T-helper 2 cell (primary cell): ENCODE measurements around the gene TMPRSS3.

Source experiments
- DNase-seq, 5 experiments: peaks; one replicate each; pipeline versions ENCODE4 v3.0.0 to v3.0.0-alpha.2; 2012 to 2022

TMPRSS3 gene

GRCh38 chr21:42349420-42350317 is 46.2 kb downstream of the TMPRSS3 start:
- no peak for DNase-seq

- DNase-seq = no peak
These were observed 47.1 kb downstream of the TMPRSS3 start for GRCh38 chr21:42348762-42349161.

GRCh38 chr21:42347601-42348327 is 48.1 kb downstream of the TMPRSS3 start:
- no peak for DNase-seq

DNA sequence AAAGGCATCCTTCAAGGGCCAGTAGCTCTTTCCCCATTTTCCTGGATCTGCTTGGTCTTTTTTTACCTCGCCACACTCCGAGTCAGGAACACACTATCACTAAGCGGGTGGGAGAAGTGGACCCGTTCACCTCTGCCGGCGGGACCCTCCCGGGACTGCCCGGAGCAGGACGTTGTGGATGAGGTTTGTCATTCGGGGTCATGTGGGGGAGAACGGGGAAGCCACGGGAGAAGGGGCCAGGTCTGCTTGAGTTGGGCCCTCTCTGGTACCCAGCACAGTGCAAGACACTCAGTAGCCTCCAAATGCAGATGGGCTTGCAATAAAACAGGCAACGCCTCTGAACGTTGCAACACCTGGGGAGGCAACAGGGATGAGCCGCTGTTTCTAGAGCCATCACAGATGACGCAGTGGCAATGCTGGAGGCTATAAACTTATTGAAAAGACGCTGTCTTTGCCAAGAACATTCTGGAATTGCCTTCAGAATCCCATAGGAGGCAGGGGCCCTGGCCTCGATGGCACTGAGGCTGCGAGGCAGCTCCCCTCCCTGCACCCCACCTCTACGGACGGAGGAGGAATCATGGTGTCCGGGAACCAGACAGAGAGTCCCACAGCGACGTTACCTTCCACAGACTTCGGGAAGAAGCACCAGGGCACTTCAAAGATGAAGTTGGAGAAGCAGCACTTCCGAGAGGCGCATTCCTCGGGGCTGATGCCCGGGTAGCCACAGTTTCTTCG is 48.8 kb downstream of the TMPRSS3 start:
- no peak for DNase-seq

GRCh38 chr21:42346441-42346840 is 49.4 kb downstream of the TMPRSS3 start:
- DNase-seq = no peak

DNA sequence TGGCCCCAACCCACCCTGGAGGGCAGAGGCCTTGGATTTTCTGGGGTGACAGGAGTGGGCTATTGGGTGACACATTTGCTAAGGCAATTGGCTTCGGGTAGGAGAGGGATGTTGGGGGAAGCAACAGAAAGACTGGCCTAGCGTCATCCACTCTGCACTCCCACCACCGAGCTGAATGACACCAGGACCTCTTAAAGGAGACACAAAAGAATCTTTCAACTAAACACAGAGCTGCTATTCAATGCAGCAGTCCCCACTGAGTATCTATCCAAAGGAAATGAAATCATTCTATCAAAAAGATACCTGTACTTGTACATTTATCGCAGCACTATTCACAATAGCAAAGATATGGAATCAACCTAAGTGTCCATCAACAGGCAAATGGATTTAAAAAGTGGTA is 51.2 kb downstream of the TMPRSS3 start:
- no peak for DNase-seq

DNA sequence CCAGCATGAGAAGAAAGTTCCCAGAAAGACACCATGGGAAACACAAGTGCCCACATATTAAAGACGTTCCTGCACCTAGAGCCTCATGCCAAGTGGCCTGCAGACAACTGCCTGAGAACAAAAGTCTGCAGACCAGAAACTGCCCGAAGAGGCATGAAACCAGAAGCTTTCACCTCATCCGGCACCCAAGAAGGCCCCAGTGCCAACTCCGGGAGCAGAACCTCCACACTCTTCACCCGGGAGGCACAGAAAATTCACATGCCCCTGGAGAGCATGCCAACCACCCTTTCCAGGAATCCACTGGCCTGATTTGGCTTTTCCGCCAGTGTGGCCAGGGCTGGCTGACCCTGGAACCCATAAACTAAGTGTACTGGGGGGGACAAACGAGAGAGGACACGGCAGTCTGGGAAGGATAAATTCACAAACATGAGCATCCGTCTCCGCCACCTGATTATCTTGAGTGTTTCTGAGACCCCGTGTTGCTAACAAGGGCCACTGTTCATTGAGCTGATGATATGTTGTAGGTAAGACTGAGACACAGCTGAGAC is 51.8 kb downstream of the TMPRSS3 start:
- DNase-seq = no peak

DNA sequence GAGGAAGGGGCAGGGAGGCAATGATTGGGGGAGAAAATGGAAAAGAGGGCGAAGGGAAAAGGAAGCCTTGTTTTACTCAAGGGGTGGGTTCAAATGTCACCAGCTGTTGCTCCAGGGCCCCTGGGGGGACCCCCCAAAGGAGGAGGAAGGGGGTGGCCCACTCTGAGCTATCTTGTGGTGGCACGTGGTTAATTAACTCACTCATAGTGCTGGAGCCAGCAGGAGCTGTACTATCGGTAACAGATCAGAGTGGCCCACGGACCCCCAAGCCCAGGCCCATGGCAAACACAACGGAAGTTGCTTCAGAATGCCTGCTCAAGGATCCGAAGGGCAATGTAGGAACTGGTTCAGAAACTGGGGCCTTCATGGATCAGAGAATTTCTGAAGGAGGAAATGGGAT is 52.3 kb downstream of the TMPRSS3 start:
- no peak for DNase-seq

- DNase-seq = no peak
These were observed 52.8 kb downstream of the TMPRSS3 start for GRCh38 chr21:42343101-42343500.

DNA sequence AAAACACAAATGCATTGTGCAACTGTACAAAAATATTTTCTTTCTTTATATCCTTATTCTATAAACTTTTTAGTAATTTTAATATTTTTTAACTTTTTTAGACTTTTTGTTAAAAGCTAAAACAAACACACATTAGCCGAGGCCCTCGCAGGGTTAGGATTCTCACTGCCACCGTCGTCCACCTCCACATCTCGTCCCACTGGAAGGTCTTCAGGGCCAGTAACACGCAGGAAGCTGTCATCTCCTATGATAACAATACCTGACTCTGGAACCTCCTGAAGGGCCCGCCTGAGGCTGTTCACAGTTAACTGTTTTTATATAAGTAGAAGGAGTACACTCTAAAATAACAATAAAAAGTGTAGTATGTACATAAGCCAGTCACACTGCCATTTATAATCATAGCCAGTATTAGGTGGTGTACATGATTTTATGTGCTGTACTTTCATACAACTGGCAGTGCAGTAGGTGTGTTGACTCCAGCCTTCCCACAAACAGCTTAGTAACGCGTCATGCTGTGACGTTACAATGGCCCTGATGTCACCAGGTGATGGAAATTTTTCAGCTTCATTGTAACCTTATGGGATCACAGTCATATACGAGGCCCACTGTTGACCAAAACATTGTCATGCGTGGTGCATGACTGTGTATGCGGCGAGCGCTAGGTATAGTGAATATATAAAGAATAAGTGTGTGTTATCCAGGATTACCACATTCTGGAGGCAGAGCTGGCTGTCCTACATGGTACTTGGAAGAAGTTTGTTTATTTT is 53.9 kb downstream of the TMPRSS3 start:
- DNase-seq = no peak

DNA sequence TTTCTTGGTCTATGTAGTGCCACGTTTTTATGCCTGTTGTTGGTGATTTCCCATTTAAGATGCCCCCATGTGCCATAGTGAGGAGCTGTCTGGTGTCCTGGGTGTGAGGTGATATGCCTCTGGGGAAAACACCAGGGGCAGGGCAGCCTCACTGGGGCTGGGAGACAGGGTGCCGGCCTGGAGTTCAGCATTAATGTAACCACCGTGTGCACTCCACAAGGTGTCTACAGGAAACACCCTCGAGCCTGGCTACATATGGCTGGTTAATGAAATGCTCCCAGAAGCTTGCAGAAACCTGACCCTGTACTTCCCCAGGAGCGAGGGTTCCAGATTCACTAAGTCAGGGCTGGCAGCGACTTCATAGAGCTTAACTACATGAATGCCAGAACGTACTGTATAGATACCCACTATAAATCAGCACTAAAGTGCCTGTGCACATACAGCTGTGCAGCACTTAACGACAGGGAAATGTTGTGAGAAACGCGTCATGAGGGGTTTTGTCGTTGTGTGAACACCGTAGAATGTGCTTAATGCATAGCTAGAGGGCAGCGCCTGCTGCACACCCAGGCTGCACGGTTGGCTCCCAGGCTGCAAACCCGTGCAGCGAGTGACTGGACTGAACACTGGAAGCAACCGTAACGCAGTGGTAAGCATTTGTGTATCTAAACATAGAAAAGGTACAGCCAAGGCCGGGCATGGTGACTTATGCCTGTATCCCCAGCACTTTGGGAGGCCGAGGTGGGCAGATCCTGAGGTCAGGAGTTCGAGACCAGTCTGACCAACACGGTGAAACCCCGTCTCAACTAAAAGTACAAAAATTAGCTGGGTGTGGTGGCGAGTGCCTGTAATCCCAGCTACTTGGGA is 55.4 kb downstream of the TMPRSS3 start:
- no peak for DNase-seq

DNA sequence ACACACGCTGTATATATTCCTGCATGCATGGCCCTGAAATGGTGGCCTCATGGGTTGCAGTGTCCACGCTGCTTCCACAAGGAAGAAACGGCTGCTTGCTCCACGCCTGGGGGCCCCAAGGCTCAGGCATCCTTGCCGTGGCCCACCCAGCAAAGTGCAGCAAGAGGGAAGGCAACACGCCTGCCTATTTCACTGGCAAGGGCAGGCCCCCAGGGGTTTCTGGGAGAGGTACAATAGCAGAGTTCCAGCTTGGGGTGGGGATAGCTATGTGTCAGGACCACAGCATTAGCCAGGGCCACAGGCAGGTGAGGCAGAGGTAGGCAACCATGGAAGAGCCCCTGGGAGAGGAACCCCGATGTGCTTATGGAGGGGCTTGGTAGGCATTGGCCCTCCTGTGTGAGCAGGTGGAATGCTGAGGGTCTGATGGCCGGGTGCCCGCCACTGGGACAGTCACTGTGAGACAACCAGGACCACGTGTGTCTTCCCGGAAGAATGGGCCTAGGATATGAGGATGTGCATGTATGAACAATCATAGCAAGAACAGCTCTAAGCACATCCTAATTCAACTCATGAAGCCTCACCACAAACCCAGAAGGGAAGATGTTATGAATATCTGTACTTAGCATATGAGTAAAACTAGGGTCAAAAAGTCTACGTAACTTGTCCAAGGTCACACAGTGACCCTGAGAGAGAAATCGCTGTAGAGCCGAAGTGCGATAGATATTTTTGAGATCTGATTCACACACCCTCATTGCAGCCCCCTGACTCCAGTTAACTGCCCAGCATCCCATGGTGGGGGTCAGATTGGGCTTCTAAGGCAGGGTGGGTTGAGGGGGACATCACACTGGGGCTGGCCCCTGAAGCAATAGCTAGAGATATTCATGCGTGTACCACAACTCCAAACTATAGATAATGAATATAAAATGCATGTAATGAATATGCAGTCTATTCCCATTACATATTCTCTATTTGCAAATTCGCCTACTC is 56.8 kb downstream of the TMPRSS3 start:
- DNase-seq = peak in 1 of 5 experiments; percentile 82

GRCh38 chr21:42337830-42338728 is 57.8 kb downstream of the TMPRSS3 start:
- peak; percentile 51 to 81 (median 73) for DNase-seq

GRCh38 chr21:42337276-42337675 is 58.6 kb downstream of the TMPRSS3 start:
- no peak for DNase-seq

DNA sequence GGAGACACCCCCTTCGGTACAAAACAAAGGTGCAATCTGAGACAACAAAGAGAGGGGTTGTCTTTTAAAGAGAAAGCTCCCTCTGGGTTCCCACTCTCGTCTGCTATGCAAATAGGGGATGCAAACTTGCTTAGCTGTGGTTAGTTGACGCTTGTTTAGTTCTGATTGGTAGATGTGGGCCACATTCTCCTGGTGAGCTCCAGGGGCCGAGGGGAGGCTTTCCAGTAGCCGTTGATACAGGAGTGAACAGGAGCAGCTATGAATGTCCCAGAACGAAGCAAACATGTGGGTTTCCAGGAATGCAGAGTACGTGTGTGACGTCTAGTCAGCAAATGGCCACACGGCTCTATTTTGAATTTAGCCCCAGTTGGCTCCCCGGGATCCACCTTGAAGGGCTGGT is 59.8 kb downstream of the TMPRSS3 start:
- no peak for DNase-seq

DNA sequence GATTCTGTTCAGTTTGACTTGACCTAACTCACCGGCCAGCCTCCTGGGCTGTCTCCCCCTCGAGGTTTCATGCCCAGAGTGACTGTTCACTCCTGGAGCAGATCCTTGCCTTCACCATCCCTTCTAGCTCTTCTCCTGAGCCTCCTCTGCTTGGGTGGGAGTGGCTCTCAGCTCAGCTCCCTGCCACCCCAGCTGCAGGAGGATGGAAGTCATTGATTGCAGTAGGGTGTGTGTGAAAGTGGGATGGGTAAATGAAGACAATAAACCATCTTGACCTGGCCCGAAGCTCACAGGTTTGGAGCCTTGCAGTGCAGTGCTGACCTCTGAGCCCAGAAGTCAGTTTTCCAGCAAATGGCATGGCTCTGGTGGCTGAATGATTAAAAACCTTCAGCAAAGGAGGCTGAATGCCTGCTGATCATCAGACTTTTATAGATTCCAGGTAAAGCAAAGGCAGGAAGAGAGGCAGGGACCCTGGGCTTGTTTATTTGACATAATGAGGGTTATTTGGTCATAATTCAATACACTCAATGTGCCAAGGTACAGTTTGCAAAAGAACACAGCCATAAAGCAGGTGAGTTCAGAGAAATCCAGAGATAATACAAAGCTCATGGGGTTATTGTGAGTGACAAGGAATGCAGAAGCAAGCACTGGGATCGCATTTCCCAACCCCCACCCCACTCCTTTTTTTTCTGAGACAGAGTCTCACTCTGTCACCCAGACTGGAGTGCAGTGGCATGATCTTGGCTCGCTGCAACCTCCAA is 63.1 kb downstream of the TMPRSS3 start:
- no peak for DNase-seq

DNA sequence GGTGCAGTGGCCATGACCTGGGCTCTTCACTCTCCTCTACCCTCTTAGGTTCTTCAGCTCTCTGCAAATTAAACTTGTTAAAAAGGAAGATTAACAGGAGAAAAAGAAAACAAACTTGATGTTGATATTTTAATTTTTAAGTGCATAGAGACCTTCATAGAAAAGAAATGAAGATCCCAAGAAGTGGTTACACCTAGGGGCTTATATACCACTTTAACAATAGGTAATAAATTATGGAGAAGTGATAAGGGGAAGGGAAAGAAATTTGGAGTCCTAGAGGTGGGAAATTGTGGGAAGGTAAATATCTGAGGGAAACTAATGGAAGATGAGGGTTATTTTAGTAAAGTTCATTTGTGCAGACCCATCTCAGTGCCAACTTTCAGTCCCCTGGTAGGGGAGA is 64.2 kb downstream of the TMPRSS3 start:
- DNase-seq = no peak
